Neuron (in vitro differentiated cells): ENCODE results near the gene NFATC2.

Source experiments
- H2AFZ ChIP-seq: one replicate; pipeline ENCODE4 v1.6.1; 2013; ENCODE audit warnings: low read depth, mild to moderate bottlenecking, inconsistent platforms, low read length, moderate library complexity
- H3K27me3 ChIP-seq: one replicate; pipeline ENCODE4 v1.6.1; 2013; ENCODE audit warnings: low read length; ENCODE audit not compliant: insufficient read depth
- H3K36me3 ChIP-seq: one replicate; pipeline ENCODE4 v1.6.1; 2013; ENCODE audit warnings: low read length; ENCODE audit not compliant: insufficient read depth
- H3K4me1 ChIP-seq: one replicate; pipeline ENCODE4 v1.6.1; 2013; ENCODE audit warnings: low read length; ENCODE audit not compliant: insufficient read depth
- H3K4me3 ChIP-seq: 2 replicates; pipeline ENCODE4 v1.5.1; 2013; ENCODE audit warnings: mild to moderate bottlenecking, low read length, moderate library complexity
- H3K9me3 ChIP-seq: one replicate; pipeline ENCODE4 v1.6.1; 2013; ENCODE audit warnings: low read length

The NFATC2 gene

GRCh38 chr20:51500936-51501335 lies 41.6 kb downstream of the NFATC2 start:
- no peaks in the 10 kb centered on the region for H3K27me3 ChIP-seq
- no peak overlapping the region for H3K4me3 ChIP-seq
- no peaks in the 10 kb centered on the region for H3K4me1 ChIP-seq
- H2AFZ ChIP-seq, result no peak overlapping the region
- no peaks in the 10 kb centered on the region for H3K36me3 ChIP-seq
- no peaks in the 10 kb centered on the region for H3K9me3 ChIP-seq

- no peak overlapping the region for H3K4me3 ChIP-seq
- no peaks in the 10 kb centered on the region for H3K36me3 ChIP-seq
- H2AFZ ChIP-seq, result no peak overlapping the region
- no peaks in the 10 kb centered on the region for H3K27me3 ChIP-seq
- H3K4me1 ChIP-seq, result no peaks in the 10 kb centered on the region
- no peaks in the 10 kb centered on the region for H3K9me3 ChIP-seq
These were observed 42.2 kb downstream of the NFATC2 start for GRCh38 chr20:51500311-51500710.

GRCh38 chr20:51498765-51499540 lies 43.6 kb downstream of the NFATC2 start:
- Histone ChIP-seq H2AFZ (no peak overlapping the region), H3K27me3 (no peaks in the 10 kb centered on the region), H3K9me3 (no peaks in the 10 kb centered on the region), H3K4me1 (no peaks in the 10 kb centered on the region), H3K4me3 (no peak overlapping the region), H3K36me3 (no peaks in the 10 kb centered on the region)

GRCh38 chr20:51497542-51498467 lies 44.7 kb downstream of the NFATC2 start:
- Histone ChIP-seq H2AFZ (no peak overlapping the region), H3K27me3 (no peaks in the 10 kb centered on the region), H3K36me3 (no peaks in the 10 kb centered on the region), H3K9me3 (no peaks in the 10 kb centered on the region), H3K4me3 (no peak overlapping the region), H3K4me1 (no peaks in the 10 kb centered on the region)

DNA sequence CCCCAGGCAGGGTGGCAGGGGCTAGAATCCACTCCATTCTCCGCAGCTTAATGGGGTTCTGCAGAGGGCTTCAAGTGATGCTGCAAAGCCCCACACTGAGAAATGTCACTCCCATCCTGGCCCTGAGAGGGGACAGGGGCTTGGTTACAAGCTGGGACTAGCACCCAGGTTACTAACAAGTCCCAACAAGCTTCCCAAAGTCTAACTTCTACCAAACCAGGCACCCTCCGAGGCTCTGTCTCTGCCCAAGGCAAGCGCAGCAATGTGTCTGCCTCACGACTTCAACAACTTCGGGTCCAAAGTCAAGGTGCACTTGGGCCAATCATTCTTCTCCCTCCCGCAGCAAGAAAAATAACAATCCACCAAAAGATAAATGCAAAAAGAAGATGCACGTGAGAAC lies 45.6 kb downstream of the NFATC2 start:
- no peaks in the 10 kb centered on the region for H3K4me1 ChIP-seq
- H2AFZ ChIP-seq, result no peak overlapping the region
- H3K9me3 ChIP-seq, result no peaks in the 10 kb centered on the region
- no peak overlapping the region for H3K4me3 ChIP-seq
- no peaks in the 10 kb centered on the region for H3K27me3 ChIP-seq
- H3K36me3 ChIP-seq, result no peaks in the 10 kb centered on the region

DNA sequence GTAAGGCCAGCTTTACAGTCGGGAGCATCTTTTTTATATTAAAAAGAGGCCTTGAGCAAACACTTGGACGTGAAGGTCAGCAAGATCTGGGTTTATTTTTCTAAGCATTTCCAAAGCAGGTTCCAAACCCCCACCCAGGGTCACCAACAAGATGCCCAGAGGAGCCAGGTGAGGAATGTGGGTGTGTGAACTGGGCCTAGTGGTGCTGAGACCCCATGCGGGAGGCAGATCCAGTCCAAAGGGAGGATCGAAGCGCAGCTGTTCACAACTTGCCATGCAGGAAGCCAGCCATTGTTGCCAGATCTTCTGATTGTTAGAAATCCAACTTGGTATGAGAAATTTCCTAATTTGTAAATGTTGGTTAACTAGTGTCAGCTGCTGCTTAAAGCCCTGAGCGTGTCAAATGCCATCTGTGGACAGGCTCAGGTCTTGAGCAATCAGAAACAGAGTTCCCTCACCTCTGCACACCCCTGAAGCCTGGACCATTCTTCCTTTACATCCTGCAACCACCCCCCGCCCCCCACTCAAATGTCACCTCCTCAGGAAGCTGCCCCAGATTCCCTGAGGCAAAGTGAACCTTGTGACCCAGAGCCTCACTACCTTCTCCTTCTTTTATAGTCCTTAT lies 46.5 kb downstream of the NFATC2 start:
- Histone ChIP-seq H3K4me3 (no peak overlapping the region), H3K36me3 (no peaks in the 10 kb centered on the region), H3K9me3 (no peaks in the 10 kb centered on the region), H3K4me1 (no peaks in the 10 kb centered on the region), H2AFZ (no peak overlapping the region), H3K27me3 (no peaks in the 10 kb centered on the region)

GRCh38 chr20:51495291-51495690 lies 47.2 kb downstream of the NFATC2 start:
- Histone ChIP-seq H2AFZ (no peak overlapping the region), H3K4me3 (no peak overlapping the region), H3K9me3 (no peaks in the 10 kb centered on the region), H3K27me3 (no peaks in the 10 kb centered on the region), H3K4me1 (no peaks in the 10 kb centered on the region), H3K36me3 (no peaks in the 10 kb centered on the region)

DNA sequence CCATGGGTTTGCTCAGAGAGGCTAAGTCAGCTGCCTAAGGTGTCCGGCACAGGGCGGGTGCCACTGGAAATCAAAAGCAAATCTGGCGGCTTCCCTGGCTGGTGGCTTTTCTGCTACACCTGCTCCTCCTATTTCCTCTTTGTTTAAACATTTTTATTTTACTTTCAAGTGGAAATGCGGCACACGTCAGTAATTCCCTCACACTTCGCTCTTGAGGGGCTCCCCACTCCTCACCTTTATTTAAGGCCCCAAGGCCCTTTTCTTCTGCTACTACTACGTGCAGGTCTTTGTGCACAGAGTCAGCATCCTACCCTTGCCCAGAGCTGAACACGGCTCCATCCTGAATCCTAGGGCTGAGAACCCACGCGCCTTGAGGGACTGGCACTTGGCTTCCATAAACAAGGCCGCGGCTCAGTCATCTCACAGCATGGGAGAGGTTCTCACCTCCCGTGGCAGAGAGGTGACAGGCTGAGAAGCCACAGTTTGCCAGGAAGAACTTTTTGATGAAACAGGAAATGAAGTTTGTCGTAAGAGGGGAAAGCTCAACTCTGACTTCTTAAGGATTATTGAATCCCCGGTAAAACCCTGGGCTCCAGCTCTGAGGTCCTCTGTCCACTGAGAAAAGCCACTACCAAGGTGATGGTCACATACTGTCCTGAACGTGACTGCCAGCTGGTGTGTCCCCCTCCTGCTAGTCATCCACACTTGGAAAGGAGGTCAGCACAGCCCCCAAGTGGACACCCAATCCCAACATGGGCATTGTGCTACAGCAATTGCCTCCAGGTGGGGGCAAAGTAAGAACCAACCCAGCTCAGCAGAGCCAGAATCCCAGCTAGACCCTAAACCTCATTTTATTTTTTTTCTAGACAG lies 48.0 kb downstream of the NFATC2 start:
- H3K4me1 ChIP-seq, result no peaks in the 10 kb centered on the region
- no peaks in the 10 kb centered on the region for H3K36me3 ChIP-seq
- no peaks in the 10 kb centered on the region for H3K9me3 ChIP-seq
- H3K27me3 ChIP-seq, result no peaks in the 10 kb centered on the region
- no peak overlapping the region for H2AFZ ChIP-seq
- no peak overlapping the region for H3K4me3 ChIP-seq

- Histone ChIP-seq H3K9me3 (no peaks in the 10 kb centered on the region), H3K4me3 (no peak overlapping the region), H3K4me1 (peaks cover under 1% of the 10 kb centered on the region), H3K36me3 (no peaks in the 10 kb centered on the region), H3K27me3 (no peaks in the 10 kb centered on the region), H2AFZ (no peak overlapping the region)
These were observed 49.1 kb downstream of the NFATC2 start for GRCh38 chr20:51493346-51493791.

DNA sequence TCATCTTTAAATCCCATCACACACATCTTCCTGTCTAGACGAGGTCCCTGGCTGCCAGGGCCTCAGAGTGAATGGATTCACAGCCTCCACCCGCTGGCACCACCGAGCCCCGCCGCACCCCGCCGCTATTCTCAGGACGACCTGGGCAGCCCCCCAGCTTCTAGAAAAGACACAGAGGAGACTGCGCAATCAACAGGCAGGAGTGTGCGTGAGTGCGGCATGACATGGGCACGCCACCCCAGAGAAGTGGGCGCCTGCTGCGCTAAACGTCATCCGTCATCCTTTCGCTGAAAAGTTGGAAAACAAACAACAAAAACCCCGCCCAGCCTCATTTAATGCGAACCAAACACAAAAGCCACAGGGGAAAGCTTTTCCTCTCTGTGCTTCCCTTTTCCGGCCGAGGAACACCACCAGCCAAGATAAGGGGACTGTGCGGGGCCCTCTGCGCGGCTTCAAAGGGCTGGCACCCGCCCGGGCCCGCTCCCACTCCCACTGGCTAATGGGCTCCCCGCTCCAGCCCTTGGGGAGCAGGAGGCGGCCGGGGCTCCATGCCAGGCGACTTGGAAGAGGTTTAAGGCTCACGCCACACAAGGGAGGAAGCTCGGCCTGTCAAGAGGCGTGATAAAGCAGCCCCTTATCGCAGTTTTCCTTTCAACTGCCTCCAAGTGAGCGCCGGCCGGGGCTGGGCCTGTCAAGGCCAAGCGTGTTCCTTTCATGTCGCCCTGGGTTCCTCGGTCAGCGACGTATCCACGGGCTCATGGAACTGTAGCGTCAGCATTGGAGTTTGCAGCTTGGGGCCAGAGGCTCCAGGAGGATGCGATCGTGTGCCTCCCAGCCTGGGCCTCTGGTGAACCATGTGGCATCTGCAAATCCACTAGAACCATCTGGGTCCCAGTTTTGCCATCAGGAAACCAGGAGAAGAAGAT lies 50.1 kb downstream of the NFATC2 start:
- Histone ChIP-seq H3K36me3 (no peaks in the 10 kb centered on the region), H2AFZ (no peak overlapping the region), H3K4me1 (peaks cover 3% of the 10 kb centered on the region), H3K4me3 (no peak overlapping the region), H3K27me3 (no peaks in the 10 kb centered on the region), H3K9me3 (no peaks in the 10 kb centered on the region)

DNA sequence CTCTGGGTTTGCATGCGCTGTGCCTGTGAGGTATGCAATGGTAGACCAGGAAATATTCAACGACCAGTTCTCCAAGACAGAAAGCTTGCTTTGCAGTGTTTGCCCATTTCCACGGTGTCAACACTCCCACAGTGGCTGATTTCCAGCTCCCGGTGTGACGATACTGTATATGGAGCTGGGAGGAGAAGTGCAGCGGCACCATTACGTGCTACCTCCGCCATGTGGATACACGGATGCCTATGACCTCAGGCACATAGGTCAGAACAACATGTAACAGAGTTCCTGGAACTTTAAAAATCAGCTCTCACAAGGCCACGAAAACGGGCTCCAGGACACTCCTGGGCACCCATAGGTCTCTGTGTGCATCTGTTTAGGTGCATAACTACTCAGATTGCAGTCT lies 51.1 kb downstream of the NFATC2 start:
- Histone ChIP-seq H3K4me1 (peaks cover 3% of the 10 kb centered on the region), H3K36me3 (no peaks in the 10 kb centered on the region), H3K27me3 (no peaks in the 10 kb centered on the region), H3K9me3 (no peaks in the 10 kb centered on the region), H3K4me3 (no peak overlapping the region), H2AFZ (no peak overlapping the region)

DNA sequence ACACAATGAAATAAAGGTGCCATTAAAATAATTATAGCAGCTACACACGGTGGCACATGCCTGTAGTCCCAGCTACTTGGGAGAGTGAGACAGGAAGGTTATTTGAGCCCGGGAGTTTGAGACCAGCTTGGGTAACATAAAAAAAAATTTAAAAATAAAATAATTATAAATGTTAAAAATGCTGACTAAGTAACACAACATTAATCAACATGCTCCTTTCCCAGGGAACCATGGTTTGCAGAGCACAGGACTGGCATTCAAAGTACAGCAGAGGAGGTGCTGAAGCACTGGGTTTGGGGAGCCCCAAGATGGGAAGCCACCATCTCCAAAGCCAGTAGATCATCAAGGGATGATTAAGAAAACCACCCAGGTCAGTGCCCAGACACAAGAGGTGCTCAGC lies 51.9 kb downstream of the NFATC2 start:
- no peak overlapping the region for H3K4me3 ChIP-seq
- H3K36me3 ChIP-seq, result no peaks in the 10 kb centered on the region
- no peaks in the 10 kb centered on the region for H3K9me3 ChIP-seq
- H3K4me1 ChIP-seq, result peaks cover 3% of the 10 kb centered on the region
- no peak overlapping the region for H2AFZ ChIP-seq
- no peaks in the 10 kb centered on the region for H3K27me3 ChIP-seq
